CD14-positive monocyte (primary cell): ENCODE data around the gene TATDN2. TPM values are rescaled to one million over a fixed set of nuclear protein-coding genes. Genes with fewer than 3 reads are reported as not detected.

ENCODE experiments used
- DNase-seq, 3 donors: peaks; one replicate each; pipeline ENCODE4 v3.0.0-alpha.2; 2011 to 2022
- H2AFZ ChIP-seq: 2 replicates; pipeline ENCODE4 v1.6.0; 2012; ENCODE audit warnings: mild to moderate bottlenecking, low read depth, low read length, inconsistent platforms; ENCODE audit not compliant: insufficient read depth, poor library complexity, severe bottlenecking
- H3K27ac ChIP-seq, 2 donors: 1 replicate in 1 of 2; 2 replicates in 1 of 2; pipeline ENCODE4 v1.5.1; 2012 to 2013; ENCODE audit warnings: low read length in 2 of 2, control low read depth in 1 of 2, inconsistent platforms in 1 of 2, low read depth in 1 of 2, mild to moderate bottlenecking in 1 of 2
- H3K27me3 ChIP-seq, 2 donors: one replicate each; pipeline versions ENCODE4 v1.6.0 to v1.6.1; 2011 to 2013; ENCODE audit warnings: low read length in 2 of 2; ENCODE audit not compliant: control insufficient read depth in 2 of 2, insufficient read depth in 2 of 2
- H3K36me3 ChIP-seq, 2 donors: replicated peaks in 1 of 2; 1 replicate in 1 of 2; 2 replicates in 1 of 2; pipeline versions ENCODE4 v1.5.1 to v1.6.1; 2012 to 2013; ENCODE audit warnings: low read length in 2 of 2, control low read depth in 1 of 2, inconsistent platforms in 1 of 2, mild to moderate bottlenecking in 1 of 2; ENCODE audit not compliant: insufficient read depth in 2 of 2, control insufficient read depth in 1 of 2
- H3K4me1 ChIP-seq, 2 donors: 1 replicate in 1 of 2; 2 replicates in 1 of 2; pipeline versions ENCODE4 v1.5.1 to v1.6.1; 2012 to 2013; ENCODE audit warnings: low read length in 2 of 2, control low read depth in 1 of 2, inconsistent platforms in 1 of 2, mild to moderate bottlenecking in 1 of 2, moderate library complexity in 1 of 2; ENCODE audit not compliant: insufficient read depth in 2 of 2, control insufficient read depth in 1 of 2
- H3K4me2 ChIP-seq: replicated peaks from 2 replicates; pipeline ENCODE3; 2012; ENCODE audit warnings: low read length, moderate library complexity, mild to moderate bottlenecking; ENCODE audit not compliant: poor library complexity, severe bottlenecking; ENCODE audit errors: extremely low read depth
- H3K4me3 ChIP-seq, 3 experiments: fragments of 200-600 bp in 1 of 3; sonication (generic) in 1 of 3; replicated peaks in 1 of 3; 1 replicate in 2 of 3; 2 replicates in 1 of 3; pipeline ENCODE4 v1.5.1; 2011 to 2013; ENCODE audit warnings: low read length in 3 of 3, mild to moderate bottlenecking in 3 of 3, control low read depth in 2 of 3, low read depth in 2 of 3, inconsistent platforms in 1 of 3, moderate library complexity in 1 of 3
- H3K79me2 ChIP-seq: 2 replicates; pipeline ENCODE4 v1.6.0; 2012; ENCODE audit warnings: mild to moderate bottlenecking, control low read depth, inconsistent platforms, low read length, moderate library complexity; ENCODE audit not compliant: insufficient read depth
- H3K9ac ChIP-seq: 2 replicates; pipeline ENCODE4 v1.6.0; 2017; ENCODE audit warnings: low read length, mild to moderate bottlenecking; ENCODE audit not compliant: insufficient read depth, poor library complexity, severe bottlenecking
- H3K9me3 ChIP-seq, 2 donors: replicated peaks in 1 of 2; 1 replicate in 1 of 2; 2 replicates in 1 of 2; pipeline versions ENCODE4 v1.5.1 to v1.6.1; 2012 to 2013; ENCODE audit warnings: low read length in 2 of 2, control low read depth in 1 of 2; ENCODE audit not compliant: control insufficient read depth in 1 of 2, insufficient read depth in 1 of 2
- H4K20me1 ChIP-seq: 2 replicates; pipeline ENCODE4 v1.6.0; 2012; ENCODE audit warnings: mild to moderate bottlenecking, low read length, control low read depth, moderate library complexity; ENCODE audit not compliant: insufficient read depth
- H3K27ac Mint-ChIP-seq, 7 donors: one replicate each; pipeline ENCODE4 v1.8.0; 2020; ENCODE audit warnings: mild to moderate bottlenecking in 7 of 7, mixed read lengths in 7 of 7, moderate library complexity in 6 of 7, inconsistent platforms in 2 of 7
- H3K27me3 Mint-ChIP-seq, 3 donors: one replicate each; pipeline ENCODE4 v1.8.0; 2021 to 2022; ENCODE audit warnings: low read depth in 3 of 3, mild to moderate bottlenecking in 3 of 3, mixed read lengths in 3 of 3, moderate library complexity in 3 of 3, inconsistent platforms in 1 of 3
- H3K36me3 Mint-ChIP-seq, 2 donors: one replicate each; pipeline ENCODE4 v1.8.0; 2020; ENCODE audit warnings: mixed read lengths in 2 of 2, inconsistent platforms in 1 of 2, mild to moderate bottlenecking in 1 of 2
- H3K4me1 Mint-ChIP-seq: one replicate; pipeline ENCODE4 v1.8.0; 2020; ENCODE audit warnings: mild to moderate bottlenecking, mixed read lengths
- H3K4me3 Mint-ChIP-seq, 2 donors: one replicate each; pipeline ENCODE4 v1.8.0; 2020; ENCODE audit warnings: mild to moderate bottlenecking in 2 of 2, mixed read lengths in 2 of 2, moderate library complexity in 1 of 2
- H3K9me3 Mint-ChIP-seq, 7 donors: one replicate each; pipeline ENCODE4 v1.8.0; 2020 to 2022; ENCODE audit warnings: mixed read lengths in 7 of 7, mild to moderate bottlenecking in 6 of 7, moderate library complexity in 6 of 7, inconsistent platforms in 2 of 7
- WGBS: methylation state at CpG from one replicate; pipeline ENCODE4 v1.1.5; 2013; ENCODE audit warnings: missing lambda C conversion rate; ENCODE audit not compliant: insufficient coverage; 5-methylcytosine and 5-hydroxymethylcytosine counted together
- intact Hi-C, 2 donors: fragments of 100-400 bp; cut with micrococcal nuclease; formaldehyde crosslinking; loops; one replicate each; pipeline versions ENCODE4 v1.15.0 to v1.15.1; 2023
- polyA plus RNA-seq, 3 donors: library from polyadenylated mRNA; depleted of rRNA in 1 of 3; unstranded in 2 of 3; stranded (reverse) in 1 of 3; fragments of 300-500 nt in 2 of 3; fragments of >200 nt in 1 of 3; fragmentation: Illumina TruSeq in 2 of 3; gene quantifications; 1 replicate in 2 of 3; 2 replicates in 1 of 3; pipeline ENCODE4 v1.2.3, GENCODE V29; 2012 to 2021
- TF ChIP-seq, protein P1 (sequence below): fragments of 200-600 bp; IDR thresholded peaks from one replicate; pipeline ENCODE4 v1.8.0; 2022; ENCODE audit warnings: antibody characterized with exemption, mild to moderate bottlenecking

Gene TATDN2
- polyA plus RNA-seq, 3 donors, result 6.0 to 27.1 (median 6.0) TPM

DNA sequence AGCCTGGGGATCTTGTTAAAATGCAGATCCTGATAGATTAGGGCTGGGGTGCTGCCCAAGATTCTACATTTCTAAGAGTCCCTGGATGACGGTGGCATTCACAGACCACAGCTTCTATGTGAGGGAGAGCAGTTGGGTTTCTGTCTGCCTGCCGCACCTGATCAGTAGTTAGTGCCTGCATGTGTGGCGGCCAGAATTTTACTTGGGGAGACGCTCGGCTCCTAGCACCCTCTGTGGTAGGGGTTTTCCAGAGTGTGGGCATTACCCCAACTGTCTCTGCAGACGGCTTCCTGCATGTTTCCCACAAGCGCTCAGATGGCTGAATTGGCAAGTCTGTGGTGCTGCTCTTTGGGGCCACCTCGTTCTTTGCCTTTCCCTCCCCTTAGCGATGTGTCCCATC lies 36.2 kb downstream of the TATDN2 start:
- WGBS, result 10% methylated on average over 8 of the region's 9 CpGs
- H3K79me2 ChIP-seq, result no peaks in the 10 kb centered on the region

DNA sequence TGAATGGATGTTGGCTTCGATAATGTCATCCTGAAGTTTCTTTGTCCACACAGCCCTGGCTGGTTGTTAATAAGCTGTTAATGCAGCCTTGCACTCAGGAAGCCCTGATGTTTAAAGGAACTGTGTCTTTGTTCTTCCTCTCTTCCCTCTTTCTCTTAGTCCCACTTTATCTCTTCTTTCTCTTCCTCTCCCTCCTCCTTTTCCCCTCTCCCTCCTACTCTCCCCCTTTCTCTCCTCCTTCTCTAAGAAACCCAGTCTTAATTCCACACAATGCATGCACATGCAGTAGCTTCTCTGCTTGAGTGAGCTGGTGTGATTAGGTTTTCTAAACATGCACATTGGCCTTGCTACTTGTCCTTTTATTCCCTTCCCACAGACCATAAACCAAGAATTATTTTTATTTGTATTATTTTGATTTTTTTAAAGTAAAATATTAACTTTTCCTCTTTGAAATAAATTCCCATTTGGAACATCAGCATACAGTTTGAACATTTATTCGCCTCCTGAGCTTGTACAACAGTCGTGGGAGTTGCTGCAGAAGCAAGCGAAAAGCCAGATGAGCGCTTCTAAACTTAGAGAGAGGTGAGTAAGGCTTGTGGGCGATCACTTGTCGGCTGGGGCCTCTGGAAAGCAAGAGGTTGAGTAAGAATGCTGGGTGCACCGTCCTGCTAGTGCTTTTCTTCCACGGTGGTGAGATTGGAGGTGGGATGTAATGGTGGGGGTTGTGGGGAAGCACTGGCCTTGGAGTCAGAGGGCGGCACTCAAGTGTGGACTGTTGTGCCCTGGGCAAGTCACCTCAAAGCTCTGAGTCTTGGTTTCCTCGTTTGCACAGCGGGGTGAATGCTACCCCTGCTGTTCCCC lies 37.2 kb downstream of the TATDN2 start:
- peaks cover 51 to 84% of the 10 kb centered on the region in 2 donors for H3K36me3 ChIP-seq
- Mint-ChIP-seq H3K4me1 (peaks cover 5% of the 10 kb centered on the region), H3K36me3 (peaks cover 76 to 79% of the 10 kb centered on the region in 2 donors), H3K4me3 (no peak overlapping the region), H3K27me3 (no peaks in the 10 kb centered on the region), H3K27ac (peak overlapping the region in 4 of 7 donors; percentile 3 to 83 (median 49)), H3K9me3 (no peaks in the 10 kb centered on the region)
- no peaks in the 10 kb centered on the region for H3K9me3 ChIP-seq
- H3K4me2 ChIP-seq, result no peak overlapping the region
- TF ChIP-seq, protein P1, sequence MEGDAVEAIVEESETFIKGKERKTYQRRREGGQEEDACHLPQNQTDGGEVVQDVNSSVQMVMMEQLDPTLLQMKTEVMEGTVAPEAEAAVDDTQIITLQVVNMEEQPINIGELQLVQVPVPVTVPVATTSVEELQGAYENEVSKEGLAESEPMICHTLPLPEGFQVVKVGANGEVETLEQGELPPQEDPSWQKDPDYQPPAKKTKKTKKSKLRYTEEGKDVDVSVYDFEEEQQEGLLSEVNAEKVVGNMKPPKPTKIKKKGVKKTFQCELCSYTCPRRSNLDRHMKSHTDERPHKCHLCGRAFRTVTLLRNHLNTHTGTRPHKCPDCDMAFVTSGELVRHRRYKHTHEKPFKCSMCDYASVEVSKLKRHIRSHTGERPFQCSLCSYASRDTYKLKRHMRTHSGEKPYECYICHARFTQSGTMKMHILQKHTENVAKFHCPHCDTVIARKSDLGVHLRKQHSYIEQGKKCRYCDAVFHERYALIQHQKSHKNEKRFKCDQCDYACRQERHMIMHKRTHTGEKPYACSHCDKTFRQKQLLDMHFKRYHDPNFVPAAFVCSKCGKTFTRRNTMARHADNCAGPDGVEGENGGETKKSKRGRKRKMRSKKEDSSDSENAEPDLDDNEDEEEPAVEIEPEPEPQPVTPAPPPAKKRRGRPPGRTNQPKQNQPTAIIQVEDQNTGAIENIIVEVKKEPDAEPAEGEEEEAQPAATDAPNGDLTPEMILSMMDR, result no peak
- no peaks in the 10 kb centered on the region for H3K79me2 ChIP-seq
- H3K4me3 ChIP-seq, result no peak overlapping the region
- DNase-seq, result no peak
- intact Hi-C loops, result no loop called here
- peaks cover under 1% of the 10 kb centered on the region for H4K20me1 ChIP-seq
- peak overlapping the region in 1 of 2 donors; percentile 26 for H3K27ac ChIP-seq
- H3K9ac ChIP-seq, result no peak overlapping the region
- no peak overlapping the region for H2AFZ ChIP-seq
- H3K4me1 ChIP-seq, result no peaks in the 10 kb centered on the region
- WGBS, result 81% methylated on average over 11 of the region's 12 CpGs
- no peaks in the 10 kb centered on the region for H3K27me3 ChIP-seq

More for the DNA sequence above, 36.2 kb downstream of the TATDN2 start:
- H3K27me3 Mint-ChIP-seq, result no peaks in the 10 kb centered on the region
- DNase-seq, result peak in 1 of 3 donors; percentile 36
- H3K4me3 Mint-ChIP-seq, result no peak overlapping the region
- no peaks in the 10 kb centered on the region for H3K4me1 ChIP-seq
- no peak overlapping the region for H2AFZ ChIP-seq
- peaks cover 82 to 84% of the 10 kb centered on the region in 2 donors for H3K36me3 Mint-ChIP-seq
- no peak overlapping the region for H3K27ac ChIP-seq
- H3K4me1 Mint-ChIP-seq, result peaks cover 3% of the 10 kb centered on the region
- no peaks in the 10 kb centered on the region for H3K27me3 ChIP-seq
- H3K4me2 ChIP-seq, result no peak overlapping the region
- intact Hi-C loops, result no loop called here
- peak overlapping the region in 2 of 7 donors; percentile 36 to 83 for H3K27ac Mint-ChIP-seq
- H3K9ac ChIP-seq, result no peak overlapping the region
- H3K9me3 ChIP-seq, result no peaks in the 10 kb centered on the region
- TF ChIP-seq, protein P1, result no peak
- H3K36me3 ChIP-seq, result peaks cover 61 to 85% of the 10 kb centered on the region in 2 donors
- H4K20me1 ChIP-seq, result peaks cover 9% of the 10 kb centered on the region
- H3K9me3 Mint-ChIP-seq, result no peaks in the 10 kb centered on the region
- H3K4me3 ChIP-seq, result no peak overlapping the region
